Testis (tissue), 3 donors: ENCODE results near the gene ATOSA. TPM values are rescaled to one million over a fixed set of nuclear protein-coding genes. Genes with fewer than 3 reads are reported as not detected.

Experiments used
- DNase-seq: peaks from one replicate; pipeline ENCODE4 v3.0.0-alpha.2; 2019
- H3K27ac ChIP-seq, 2 donors: fragments of 200-600 bp; sonication (generic); one replicate each; pipeline ENCODE4 v1.5.1; 2019
- H3K27me3 ChIP-seq: fragments of 200-600 bp; sonication (generic); one replicate; pipeline ENCODE4 v1.5.1; 2019
- H3K36me3 ChIP-seq: fragments of 200-600 bp; sonication (generic); one replicate; pipeline ENCODE4 v1.5.1; 2017; ENCODE audit warnings: low read depth; ENCODE audit errors: missing control alignments
- H3K4me1 ChIP-seq: fragments of 200-600 bp; sonication (generic); one replicate; pipeline ENCODE4 v1.5.1; 2019
- H3K4me3 ChIP-seq, 2 donors: fragments of 200-600 bp; sonication (generic); one replicate each; pipeline ENCODE4 v1.5.1; 2017 to 2019
- H3K9me3 ChIP-seq: fragments of 200-600 bp; sonication (generic); one replicate; pipeline ENCODE4 v1.5.1; 2017
- CTCF ChIP-seq, 3 experiments: fragments of 450-650 bp in 2 of 3; fragments of 200-600 bp in 1 of 3; sonication (generic) in 1 of 3; IDR thresholded peaks; one replicate each; pipeline ENCODE4 v1.5.1; 2016 to 2019; ENCODE audit warnings: antibody characterized with exemption in 3 of 3, mild to moderate bottlenecking in 2 of 3, moderate library complexity in 1 of 3
- POLR2A ChIP-seq: fragments of 450-650 bp; IDR thresholded peaks from one replicate; pipeline ENCODE4 v1.6.1; 2017; ENCODE audit warnings: antibody characterized with exemption, mild to moderate bottlenecking, moderate library complexity
- WGBS, 2 donors: methylation state at CpG; one replicate each; pipeline ENCODE4 v1.1.5; 2018; 5-methylcytosine and 5-hydroxymethylcytosine counted together
- intact Hi-C: fragments of 100-400 bp; cut with DNase I; formaldehyde crosslinking; loops from one replicate; pipeline ENCODE4 v1.15.1; 2023; ENCODE audit warnings: low total_unique reads
- polyA plus RNA-seq: library from polyadenylated mRNA; stranded (reverse); fragments of 350-450 nt; fragmentation: Illumina TruSeq; extraction: RNeasy Lipid Tissue Mini Kit (QIAGEN cat#74804); gene quantifications from one replicate; pipeline ENCODE4 v1.2.3, GENCODE V29; 2014; ENCODE audit warnings: low read depth, low replicate concordance; ENCODE audit not compliant: insufficient read depth
- total RNA-seq, 2 donors: library from RNA; depleted of rRNA; stranded (reverse); fragments of >200 nt; gene quantifications; one replicate each; pipeline ENCODE4 v1.2.3, GENCODE V29; 2016

The ATOSA gene
- total and polyA plus RNA-seq, 3 donors from 2014 or later = 37.9 to 129 (median 128) TPM

GRCh38 chr15:52714968-52715367 is 35.8 kb upstream of the ATOSA start:
- no peaks in the 10 kb centered on the region for H3K36me3 ChIP-seq

GRCh38 chr15:52710708-52711389 is 31.7 kb upstream of the ATOSA start:
- WGBS, 2 donors = 72 to 75% methylated on average over 2 of the region's 2 CpGs
- H3K4me1 ChIP-seq = no peaks in the 10 kb centered on the region
- intact Hi-C loops = no loop called here
- no peak overlapping the region for H3K4me3 ChIP-seq
- H3K27me3 ChIP-seq = no peaks in the 10 kb centered on the region
- no peak overlapping the region for H3K27ac ChIP-seq
- no peak for DNase-seq
- TF ChIP-seq CTCF (IDR thresholded peaks at IDR 0.05) = no peak
- no peak for TF ChIP-seq POLR2A
- no peaks in the 10 kb centered on the region for H3K9me3 ChIP-seq
- H3K36me3 ChIP-seq = no peaks in the 10 kb centered on the region

More at GRCh38 chr15:52714968-52715367, 35.8 kb upstream of the ATOSA start:
- Histone ChIP-seq H3K4me3 (no peak overlapping the region), H3K9me3 (no peaks in the 10 kb centered on the region), H3K27ac (no peak overlapping the region), H3K27me3 (no peaks in the 10 kb centered on the region), H3K4me1 (peaks cover 6% of the 10 kb centered on the region)
- intact Hi-C loops = no loop called here
- 36 to 50% methylated on average over 3 of the region's 3 CpGs for WGBS, 2 donors
- TF ChIP-seq POLR2A (no peak), CTCF (IDR thresholded peaks at IDR 0.05) (no peak)
- no peak for DNase-seq

GRCh38 chr15:52710050-52710707 is 31.0 kb upstream of the ATOSA start:
- no peaks in the 10 kb centered on the region for H3K27me3 ChIP-seq
- TF ChIP-seq CTCF (IDR thresholded peaks at IDR 0.05) (no peak), POLR2A (no peak)
- no peak overlapping the region for H3K4me3 ChIP-seq
- H3K4me1 ChIP-seq = no peaks in the 10 kb centered on the region
- DNase-seq = no peak
- H3K27ac ChIP-seq = no peak overlapping the region
- H3K36me3 ChIP-seq = no peaks in the 10 kb centered on the region
- intact Hi-C loops = no loop called here
- H3K9me3 ChIP-seq = no peaks in the 10 kb centered on the region
- 89 to 94% methylated on average over 1 of the region's 1 CpG for WGBS, 2 donors

- no peak overlapping the region for H3K4me3 ChIP-seq
- intact Hi-C loops = no loop called here
- no peak for DNase-seq
Observed at GRCh38 chr15:52709187-52709981, 30.2 kb upstream of the ATOSA start.

More at GRCh38 chr15:52709187-52709981, 30.2 kb upstream of the ATOSA start:
- no peak for TF ChIP-seq POLR2A
- no peak for TF ChIP-seq CTCF (IDR thresholded peaks at IDR 0.05)
- Histone ChIP-seq H3K4me1 (no peaks in the 10 kb centered on the region), H3K9me3 (no peaks in the 10 kb centered on the region), H3K27me3 (no peaks in the 10 kb centered on the region), H3K27ac (no peak overlapping the region), H3K36me3 (no peaks in the 10 kb centered on the region)
- WGBS, 2 donors = 84 to 91% methylated on average over 10 of the region's 10 CpGs
